Stimulated activated naive B cell treated with anti-CD40 and anti-IgM and Interleukin-4, amounts not matched to agents 10 μg/mL and 1 μg/mL and 100 μg/mL, for 72 hours (primary cell): ENCODE data around the gene PLA2G1B.

Experiments used
- ATAC-seq, 2 donors: fragments of 150-1000 bp; cut with Tn5 transposase; replicated peaks; 2 replicates each; pipeline ENCODE4 v1.10.0; 2021; ENCODE audit warnings: moderate library complexity in 1 of 2
- DNase-seq: peaks from one replicate; pipeline ENCODE4 v3.0.0; 2021
- H3K27ac Mint-ChIP-seq: one replicate; pipeline ENCODE4 v1.8.0; 2022; ENCODE audit warnings: mild to moderate bottlenecking, mixed read lengths
- H3K27me3 Mint-ChIP-seq, 2 donors: one replicate each; pipeline ENCODE4 v1.8.0; 2022; ENCODE audit warnings: mixed read lengths in 2 of 2
- H3K36me3 Mint-ChIP-seq, 2 donors: one replicate each; pipeline ENCODE4 v1.8.0; 2022; ENCODE audit warnings: mixed read lengths in 2 of 2, mild to moderate bottlenecking in 1 of 2
- H3K4me1 Mint-ChIP-seq, 2 donors: one replicate each; pipeline ENCODE4 v1.8.0; 2022; ENCODE audit warnings: mixed read lengths in 2 of 2, mild to moderate bottlenecking in 1 of 2
- H3K4me3 Mint-ChIP-seq, 2 donors: one replicate each; pipeline ENCODE4 v1.8.0; 2022; ENCODE audit warnings: mild to moderate bottlenecking in 2 of 2, mixed read lengths in 2 of 2, moderate library complexity in 1 of 2
- H3K9me3 Mint-ChIP-seq, 2 donors: one replicate each; pipeline ENCODE4 v1.8.0; 2022; ENCODE audit warnings: mixed read lengths in 2 of 2, mild to moderate bottlenecking in 1 of 2

Gene PLA2G1B

GRCh38 chr12:120328228-120328627 is 649 bp upstream of the PLA2G1B start:
- DNase-seq (no peak), ATAC-seq (no peak)
- peaks cover 1 to 14% of the 10 kb centered on the region in 2 donors for H3K4me1 Mint-ChIP-seq
- H3K27me3 Mint-ChIP-seq = peaks cover 9 to 10% of the 10 kb centered on the region in 2 donors
- no peak overlapping the region for H3K27ac Mint-ChIP-seq
- no peaks in the 10 kb centered on the region for H3K36me3 Mint-ChIP-seq
- H3K9me3 Mint-ChIP-seq = no peaks in the 10 kb centered on the region
- no peak overlapping the region for H3K4me3 Mint-ChIP-seq

GRCh38 chr12:120324841-120325417 is 2.6 kb downstream of the PLA2G1B start:
- Mint-ChIP-seq H3K4me3 (no peak overlapping the region), H3K27ac (no peak overlapping the region)

GRCh38 chr12:120323772-120324171 is 3.8 kb downstream of the PLA2G1B start:
- Mint-ChIP-seq H3K9me3 (no peaks in the 10 kb centered on the region), H3K4me1 (peaks cover 1 to 14% of the 10 kb centered on the region in 2 donors), H3K27ac (no peak overlapping the region), H3K36me3 (no peaks in the 10 kb centered on the region), H3K4me3 (no peak overlapping the region), H3K27me3 (peaks cover 6 to 18% of the 10 kb centered on the region in 2 donors)
- ATAC-seq (no peak), DNase-seq (no peak)

More at GRCh38 chr12:120324841-120325417, 2.6 kb downstream of the PLA2G1B start:
- Mint-ChIP-seq H3K27me3 (peaks cover 12 to 17% of the 10 kb centered on the region in 2 donors), H3K9me3 (no peaks in the 10 kb centered on the region), H3K4me1 (peaks cover 1 to 14% of the 10 kb centered on the region in 2 donors), H3K36me3 (no peaks in the 10 kb centered on the region)
- no peak for ATAC-seq
- DNase-seq = no peak

GRCh38 chr12:120321382-120322202 is 6.0 kb downstream of the PLA2G1B start:
- Mint-ChIP-seq H3K4me3 (no peak overlapping the region), H3K9me3 (no peaks in the 10 kb centered on the region), H3K36me3 (no peaks in the 10 kb centered on the region), H3K4me1 (peaks cover 7 to 23% of the 10 kb centered on the region in 2 donors), H3K27ac (no peak overlapping the region), H3K27me3 (peaks cover 6 to 9% of the 10 kb centered on the region in 2 donors)
- DNase-seq (no peak), ATAC-seq (no peak)

- Mint-ChIP-seq H3K27me3 (peaks cover 6 to 9% of the 10 kb centered on the region in 2 donors), H3K4me3 (peak overlapping the region; percentile 90 to 93), H3K9me3 (no peaks in the 10 kb centered on the region), H3K4me1 (peaks cover 6 to 11% of the 10 kb centered on the region in 2 donors), H3K27ac (peak overlapping the region; percentile 98), H3K36me3 (no peaks in the 10 kb centered on the region)
- ATAC-seq (peak; percentile 100), DNase-seq (peak; percentile 99)
Measured at GRCh38 chr12:120317224-120318105, 10.1 kb downstream of the PLA2G1B start.

GRCh38 chr12:120316798-120317223 is 10.8 kb downstream of the PLA2G1B start:
- DNase-seq = no peak
- peaks cover 6 to 11% of the 10 kb centered on the region in 2 donors for H3K4me1 Mint-ChIP-seq

GRCh38 chr12:120314220-120314619 is 13.4 kb downstream of the PLA2G1B start:
- peaks cover 6 to 11% of the 10 kb centered on the region in 2 donors for H3K4me1 Mint-ChIP-seq
- no peak overlapping the region for H3K4me3 Mint-ChIP-seq
- H3K36me3 Mint-ChIP-seq = no peaks in the 10 kb centered on the region
- H3K27ac Mint-ChIP-seq = no peak overlapping the region
- no peak for ATAC-seq
- H3K9me3 Mint-ChIP-seq = no peaks in the 10 kb centered on the region
- DNase-seq = no peak
- H3K27me3 Mint-ChIP-seq = no peaks in the 10 kb centered on the region

More at GRCh38 chr12:120316798-120317223, 10.8 kb downstream of the PLA2G1B start:
- H3K36me3 Mint-ChIP-seq = no peaks in the 10 kb centered on the region
- no peaks in the 10 kb centered on the region for H3K9me3 Mint-ChIP-seq
- H3K27ac Mint-ChIP-seq = peak overlapping the region; percentile 98
- peak in 1 of 2 donors; percentile 1 for ATAC-seq
- peak overlapping the region; percentile 90 to 93 for H3K4me3 Mint-ChIP-seq
- peaks cover 3 to 9% of the 10 kb centered on the region in 2 donors for H3K27me3 Mint-ChIP-seq

- no peaks in the 10 kb centered on the region for H3K27me3 Mint-ChIP-seq
- no peaks in the 10 kb centered on the region for H3K9me3 Mint-ChIP-seq
- peaks cover 6 to 10% of the 10 kb centered on the region in 2 donors for H3K4me1 Mint-ChIP-seq
- peak within 1 kb of the TSS; percentile 90 for H3K27ac Mint-ChIP-seq
- DNase-seq = peak; percentile 78
- peaks cover 0 to 8% of the 10 kb centered on the region in 2 donors for H3K36me3 Mint-ChIP-seq
- peak; percentile 100 for ATAC-seq
- H3K4me3 Mint-ChIP-seq = peak within 1 kb of the TSS; percentile 94
Measured at GRCh38 chr12:120301962-120302815, 25.4 kb downstream of the PLA2G1B start, which contains the start of gene SIRT4. TSS of gene SIRT4 (plus strand) at chr12:120302321. CDS start at chr12:120303562, 1,241 bp downstream.

GRCh38 chr12:120292661-120293531 is 34.7 kb downstream of the PLA2G1B start, which contains the start of gene RNU4-1:
TSS of gene RNU4-1 (minus strand) at chr12:120293237.
- peaks cover 0 to 8% of the 10 kb centered on the region in 2 donors for H3K4me1 Mint-ChIP-seq
- H3K36me3 Mint-ChIP-seq = no peaks in the 10 kb centered on the region
- no peak within 1 kb of the TSS for H3K4me3 Mint-ChIP-seq
- DNase-seq (peak; percentile 89), ATAC-seq (peak; percentile 62 to 65)
- no peaks in the 10 kb centered on the region for H3K9me3 Mint-ChIP-seq
- no peak within 1 kb of the TSS for H3K27ac Mint-ChIP-seq
- no peaks in the 10 kb centered on the region for H3K27me3 Mint-ChIP-seq

- DNase-seq = peak; percentile 83
- H3K36me3 Mint-ChIP-seq = no peaks in the 10 kb centered on the region
- ATAC-seq = peak in 1 of 2 donors; percentile 38
- no peak overlapping the region for H3K4me3 Mint-ChIP-seq
- no peak overlapping the region for H3K27ac Mint-ChIP-seq
- peaks cover 4 to 8% of the 10 kb centered on the region in 2 donors for H3K4me1 Mint-ChIP-seq
- no peaks in the 10 kb centered on the region for H3K27me3 Mint-ChIP-seq
- no peaks in the 10 kb centered on the region for H3K9me3 Mint-ChIP-seq
Measured at GRCh38 chr12:120292411-120292660, 35.2 kb downstream of the PLA2G1B start.

GRCh38 chr12:120290609-120291305 is 36.8 kb downstream of the PLA2G1B start:
- no peaks in the 10 kb centered on the region for H3K27me3 Mint-ChIP-seq
- H3K36me3 Mint-ChIP-seq = no peaks in the 10 kb centered on the region
- H3K27ac Mint-ChIP-seq = no peak overlapping the region
- H3K9me3 Mint-ChIP-seq = no peaks in the 10 kb centered on the region
- ATAC-seq (peak; percentile 1 to 4), DNase-seq (peak; percentile 72)
- no peak overlapping the region for H3K4me3 Mint-ChIP-seq
- peaks cover 4 to 8% of the 10 kb centered on the region in 2 donors for H3K4me1 Mint-ChIP-seq

GRCh38 chr12:120287491-120287890 is 40.1 kb downstream of the PLA2G1B start:
- DNase-seq (no peak), ATAC-seq (no peak)
- peaks cover 4 to 9% of the 10 kb centered on the region in 2 donors for H3K4me1 Mint-ChIP-seq

More at GRCh38 chr12:120287491-120287890, 40.1 kb downstream of the PLA2G1B start:
- no peak overlapping the region for H3K4me3 Mint-ChIP-seq
- no peaks in the 10 kb centered on the region for H3K36me3 Mint-ChIP-seq
- no peaks in the 10 kb centered on the region for H3K9me3 Mint-ChIP-seq
- peaks cover 0 to 2% of the 10 kb centered on the region in 2 donors for H3K27me3 Mint-ChIP-seq
- no peak overlapping the region for H3K27ac Mint-ChIP-seq
